Heart right ventricle (tissue), 16 donors: ENCODE measurements around the gene PTPRG. TPM values are rescaled to one million over a fixed set of nuclear protein-coding genes. Genes with fewer than 3 reads are reported as not detected.

Experiments used
- ATAC-seq, 8 donors: fragments of 200-7000 bp; cut with Tn5 transposase; one replicate each; pipeline ENCODE4 v1.9.1; 2020; ENCODE audit warnings: mild to moderate bottlenecking in 8 of 8, moderate library complexity in 8 of 8, moderate number of reproducible peaks in 1 of 8
- DNase-seq, 2 donors: peaks; one replicate each; pipeline ENCODE4 v3.0.0-alpha.2; 2020
- H3K27ac ChIP-seq, 10 donors: fragments of 200-600 bp; sonication (generic) in 2 of 10; one replicate each; pipeline versions ENCODE4 v1.5.0 to v1.8.0; 2020 to 2022; ENCODE audit warnings: mild to moderate bottlenecking in 3 of 10
- H3K27me3 ChIP-seq, 7 donors: fragments of 200-600 bp; one replicate each; pipeline ENCODE4 v1.8.0; 2021 to 2022; ENCODE audit warnings: mild to moderate bottlenecking in 2 of 7
- H3K36me3 ChIP-seq, 9 donors: fragments of 200-600 bp; sonication (generic) in 1 of 9; one replicate each; pipeline versions ENCODE4 v1.5.0 to v1.8.0; 2020 to 2022; ENCODE audit warnings: mild to moderate bottlenecking in 2 of 9
- H3K4me1 ChIP-seq, 9 donors: fragments of 200-600 bp; sonication (generic) in 1 of 9; one replicate each; pipeline versions ENCODE4 v1.5.0 to v1.8.0; 2020 to 2022; ENCODE audit warnings: mild to moderate bottlenecking in 4 of 9
- H3K4me3 ChIP-seq, 10 donors: fragments of 200-600 bp; sonication (generic) in 2 of 10; one replicate each; pipeline versions ENCODE4 v1.5.0 to v1.8.0; 2020 to 2022; ENCODE audit warnings: mild to moderate bottlenecking in 7 of 10, moderate library complexity in 2 of 10
- H3K9me3 ChIP-seq, 11 donors: fragments of 200-600 bp in 10 of 11; sonication (generic) in 2 of 11; one replicate each; pipeline versions ENCODE4 v1.5.0 to v1.8.0; 2013 to 2022; ENCODE audit warnings: mild to moderate bottlenecking in 2 of 11, control low read depth in 1 of 11, moderate library complexity in 1 of 11
- CTCF ChIP-seq, 9 donors: fragments of 200-600 bp; sonication (generic) in 2 of 9; IDR thresholded peaks; one replicate each; pipeline versions ENCODE4 v1.5.0 to v1.8.0; 2021 to 2022; ENCODE audit warnings: antibody characterized with exemption in 9 of 9, mild to moderate bottlenecking in 5 of 9, moderate library complexity in 1 of 9
- WGBS, 2 donors: extraction: QIAGEN DNeasy Blood & Tissue Kit; methylation state at CpG; one replicate each; pipeline ENCODE4 v1.1.7; 2013; ENCODE audit warnings: inconsistent platforms in 1 of 2; 5-methylcytosine and 5-hydroxymethylcytosine counted together
- intact Hi-C, 10 donors: fragments of 100-400 bp; cut with DNase I; formaldehyde crosslinking; loops; one replicate each; pipeline versions ENCODE4 v1.11.1 to v1.14.2; 2022
- polyA plus RNA-seq, 2 donors: library from polyadenylated mRNA; stranded (reverse); fragments of 200-250 nt; gene quantifications; one replicate each; pipeline ENCODE4 v1.2.3, GENCODE V29; 2013
- total RNA-seq, 10 donors: library from RNA; stranded (reverse); fragmentation: NEBNext Ultra II Directional in 3 of 10; extraction: Animal tissue kit (Norgen Biotek cat#: 25700) in 3 of 10; gene quantifications; one replicate each; pipeline versions ENCODE4 v1.2.1 to v1.2.4, GENCODE V29; 2021 to 2023
- donor health status: Arrhythmogenic right ventricular cardiomyopathy.
- donor health status: ischemic (EF 13 %, LVEDD 7.1; RV severe dilation, severe dysfunction).
- donor health status: healthy with polysubstance abuse.
- donor health status: DM: no; HTN: yes; CAD: no.
- donor health status: DM: no; HTN: no; CAD: no.
- donor health status: ischemic (EF 25% LVEDD 6.9; RV normal size, moderate dysfunction).
- donor health status: ischemic (EF 25% LVEDD 5.7; RV mildly dilated, moderate dysfunction).
- donor health status: healthy.
- donor health status: DM: yes; HTN: yes; CAD: no.
- donor health status: Ischemic cardiomyopathy.
- donor health status: ischemic (EF 35%, LVEDD 5.7; RV mildly dilated, moderate dysfunction).
- donor health status: nonischemic (EF 11% LVEDD 7.7; RV severe dilation, severe dysfunction).
- donor health status: DM: yes; HTN: yes; CAD: no.
- donor health status: PGD.
- donor health status: ischemic (EF 29% LVEDD 5.4; RV normal size, mild dysfunction).
- donor health status: nonischemic (EF 23%, LVEDD 6.1; RV moderate dilation, normal function).

PTPRG gene
- total and polyA plus RNA-seq, 12 donors: 10.1 to 38.3 (median 32.6) TPM

- Histone ChIP-seq H3K27ac (peak overlapping the region in 2 of 10 donors; percentile 38 to 39), H3K4me3 (no peak overlapping the region), H3K27me3 (no peaks in the 10 kb centered on the region), H3K36me3 (peaks cover 0 to 3% (median 0%) of the 10 kb centered on the region in 9 donors), H3K4me1 (peaks cover 0 to 25% (median 5%) of the 10 kb centered on the region in 9 donors), H3K9me3 (peaks cover 0 to 24% (median 5%) of the 10 kb centered on the region in 11 donors)
- TF ChIP-seq CTCF (IDR thresholded peaks at IDR 0.05): no peak
- 39 to 43% methylated on average over 4 of the region's 4 CpGs for WGBS, 2 donors
- ATAC-seq (peak in 6 of 8 donors; percentile 52 to 85 (median 80)), DNase-seq (no peak)
- intact Hi-C loops: no loop called here
Measured at GRCh38 chr3:62122819-62123218, 561.4 kb downstream of the PTPRG start.

- TF ChIP-seq CTCF (IDR thresholded peaks at IDR 0.05): no peak
- 92 to 94% methylated on average over 4 of the region's 4 CpGs for WGBS, 2 donors
- H3K9me3 ChIP-seq: peaks cover 0 to 24% (median 5%) of the 10 kb centered on the region in 11 donors
- H3K4me3 ChIP-seq: no peak overlapping the region
- intact Hi-C loops: loop anchor here in 1 of 10 donors (5.0 kb wide), 1 partner anchor 263 kb away; no protein-coding TSS in a partner anchor
- peaks cover 0 to 3% (median 0%) of the 10 kb centered on the region in 9 donors for H3K36me3 ChIP-seq
- peaks cover 0 to 21% (median 4%) of the 10 kb centered on the region in 9 donors for H3K4me1 ChIP-seq
- H3K27me3 ChIP-seq: no peaks in the 10 kb centered on the region
- no peak for DNase-seq
- ATAC-seq: no peak
- H3K27ac ChIP-seq: no peak overlapping the region
Measured at GRCh38 chr3:62125380-62125779, 564.0 kb downstream of the PTPRG start.

- 95 to 97% methylated on average over 3 of the region's 3 CpGs for WGBS, 2 donors
- no peaks in the 10 kb centered on the region for H3K27me3 ChIP-seq
- no peak for TF ChIP-seq CTCF (IDR thresholded peaks at IDR 0.05)
- peaks cover 0 to 23% (median 9%) of the 10 kb centered on the region in 9 donors for H3K4me1 ChIP-seq
- DNase-seq (no peak), ATAC-seq (no peak)
- H3K4me3 ChIP-seq: no peak overlapping the region
- H3K27ac ChIP-seq: no peak overlapping the region
- intact Hi-C loops: loop anchor here in 1 of 10 donors (5.0 kb wide), 1 partner anchor 265 kb away; no protein-coding TSS in a partner anchor
- H3K9me3 ChIP-seq: peaks cover 0 to 24% (median 5%) of the 10 kb centered on the region in 11 donors
- H3K36me3 ChIP-seq: peaks cover 0 to 3% (median 0%) of the 10 kb centered on the region in 9 donors
Measured at GRCh38 chr3:62127116-62127515, 565.7 kb downstream of the PTPRG start.

GRCh38 chr3:62128051-62128450, 566.7 kb downstream of the PTPRG start:
- DNase-seq (no peak), ATAC-seq (peak in 1 of 8 donors; percentile 49)
- Histone ChIP-seq H3K27ac (no peak overlapping the region), H3K4me1 (peaks cover 0 to 25% (median 13%) of the 10 kb centered on the region in 9 donors), H3K9me3 (peaks cover 0 to 20% (median under 1%) of the 10 kb centered on the region in 11 donors), H3K36me3 (peaks cover 0 to 2% (median 0%) of the 10 kb centered on the region in 9 donors), H3K27me3 (no peaks in the 10 kb centered on the region), H3K4me3 (no peak overlapping the region)
- WGBS, 2 donors: 89% methylated on average over 5 of the region's 5 CpGs
- no peak for TF ChIP-seq CTCF (IDR thresholded peaks at IDR 0.05)
- intact Hi-C loops: loop anchor here in 1 of 10 donors (5.0 kb wide), 1 partner anchor 266 kb away; no protein-coding TSS in a partner anchor
